HepG2 (cell line): ENCODE data around the gene HNRNPUL2. TPM values are rescaled to one million over a fixed set of nuclear protein-coding genes. Genes with fewer than 3 reads are reported as not detected.

ENCODE experiments used
- AGO1 ChIP-seq: fragments of 200-400 bp; formaldehyde crosslinking; IDR thresholded peaks from 2 replicates; pipeline ENCODE4 v1.6.1; 2017; ENCODE audit warnings: mild to moderate bottlenecking, low read depth, low read length, moderate library complexity; ENCODE audit not compliant: poor library complexity, severe bottlenecking
- ARID3A ChIP-seq: IDR thresholded peaks from 2 replicates; pipeline ENCODE4 v1.6.1; 2012; ENCODE audit warnings: low read depth, low read length, improper control_type of control experiment
- ATF2 ChIP-seq: sonication (generic); formaldehyde crosslinking; IDR thresholded peaks from 2 replicates; pipeline ENCODE4 v1.4.0; 2020; ENCODE audit warnings: missing genetic modification reagents
- EED ChIP-seq: sonication (generic); formaldehyde crosslinking; IDR thresholded peaks from 2 replicates; pipeline ENCODE4 v1.5.0; 2020; ENCODE audit warnings: mild to moderate bottlenecking, missing genetic modification reagents
- GATAD2A ChIP-seq: IDR thresholded peaks from 2 replicates; pipeline ENCODE4 v1.6.1; 2016
- HNRNPLL ChIP-seq: fragments of 200-400 bp; formaldehyde crosslinking; IDR thresholded peaks from 2 replicates; pipeline ENCODE4 v1.6.1; 2017; ENCODE audit warnings: mild to moderate bottlenecking, low read depth, low read length; ENCODE audit not compliant: poor library complexity, severe bottlenecking
- ISX ChIP-seq: sonication (generic); formaldehyde crosslinking; conservative IDR thresholded peaks from 2 replicates; pipeline ENCODE4 v1.5.0; 2020; ENCODE audit warnings: missing genetic modification reagents
- NFYC ChIP-seq: IDR thresholded peaks from 2 replicates; pipeline ENCODE4 v1.6.1; 2016; ENCODE audit warnings: missing genetic modification reagents, missing compliant biosample characterization
- NRL ChIP-seq: sonication (generic); formaldehyde crosslinking; IDR thresholded peaks from 2 replicates; pipeline ENCODE4 v1.5.0; 2020; ENCODE audit warnings: missing genetic modification reagents, mild to moderate bottlenecking, moderate library complexity, borderline replicate concordance
- REPIN1 ChIP-seq: sonication (generic); formaldehyde crosslinking; IDR thresholded peaks from 2 replicates; pipeline ENCODE4 v1.8.0; 2022; ENCODE audit warnings: missing genetic modification reagents, low read depth, mild to moderate bottlenecking, borderline replicate concordance
- RNF2 ChIP-seq: fragments of 450-650 bp; conservative IDR thresholded peaks from 2 replicates; pipeline ENCODE4 v1.6.1; 2016; ENCODE audit warnings: low read depth
- TIGD3 ChIP-seq: sonication (generic); formaldehyde crosslinking; IDR thresholded peaks from 2 replicates; pipeline ENCODE4 v1.5.1; 2020; ENCODE audit warnings: mild to moderate bottlenecking, missing genetic modification reagents, borderline replicate concordance
- ZBTB33 ChIP-seq: sonication (generic); formaldehyde crosslinking; IDR thresholded peaks from 2 replicates; pipeline ENCODE4 v1.4.0; 2020; ENCODE audit warnings: missing genetic modification reagents
- ZBTB43 ChIP-seq: sonication (generic); formaldehyde crosslinking; conservative IDR thresholded peaks from 2 replicates; pipeline ENCODE4 v1.4.0; 2020; ENCODE audit warnings: missing genetic modification reagents
- ZC3H4 ChIP-seq: sonication (generic); formaldehyde crosslinking; IDR thresholded peaks from 2 replicates; pipeline ENCODE4 v1.4.0; 2020; ENCODE audit warnings: missing genetic modification reagents, borderline replicate concordance
- ZNF160 ChIP-seq: sonication (generic); formaldehyde crosslinking; IDR thresholded peaks from 2 replicates; pipeline ENCODE4 v1.8.0; 2022; ENCODE audit warnings: mild to moderate bottlenecking, inconsistent platforms, missing genetic modification reagents
- ZNF484 ChIP-seq: sonication (generic); formaldehyde crosslinking; IDR thresholded peaks from 2 replicates; pipeline ENCODE4 v1.5.1; 2020; ENCODE audit warnings: mild to moderate bottlenecking, low read depth, missing genetic modification reagents, borderline replicate concordance
- ZNF770 ChIP-seq: sonication (generic); formaldehyde crosslinking; IDR thresholded peaks from 2 replicates; pipeline ENCODE4 v1.5.0; 2020; ENCODE audit warnings: mild to moderate bottlenecking, missing genetic modification reagents
- ZZZ3 ChIP-seq: sonication (generic); formaldehyde crosslinking; IDR thresholded peaks from 2 replicates; pipeline ENCODE4 v1.4.0; 2020; ENCODE audit warnings: missing genetic modification reagents, mild to moderate bottlenecking, borderline replicate concordance
- polyA plus RNA-seq, 8 experiments: library from polyadenylated mRNA; depleted of rRNA in 3 of 8; stranded (reverse) in 7 of 8; unstranded in 1 of 8; fragments of >200 nt; fragmentation: Illumina TruSeq in 4 of 8; extraction: Trizol in 4 of 8; gene quantifications; 2 replicates each; pipeline versions ENCODE4 v1.2.1 to v1.2.3, GENCODE V29; 2011 to 2016; ENCODE audit warnings: low read depth in 4 of 8, missing spikeins in 1 of 8, mixed read lengths in 1 of 8; ENCODE audit not compliant: insufficient read depth in 1 of 8
- total RNA-seq, 5 experiments: library from RNA; depleted of rRNA; stranded (reverse); fragments of >200 nt; fragmentation: Illumina TruSeq; extraction: Trizol; gene quantifications; 2 replicates each; pipeline ENCODE4 v1.2.3, GENCODE V29; 2016; ENCODE audit warnings: low read depth in 1 of 5

The HNRNPUL2 gene
- total and polyA plus RNA-seq, 2 of the 13 experiments (the other 11 are each of a cell fraction or from before 2014, with no cell fraction given), result 8.4 to 9.6 TPM

GRCh38 chr11:62726156-62726914 lies 922 bp downstream of the HNRNPUL2 start (continued):
- no peak for TF ChIP-seq REPIN1 (CRISPR knock-in tag)
- TF ChIP-seq ATF2 (CRISPR knock-in tag), result no peak
- no peak for TF ChIP-seq NFYC (CRISPR knock-in tag)
- no peak for TF ChIP-seq ZBTB43
- TF ChIP-seq ISX (CRISPR knock-in tag), result no peak
- TF ChIP-seq ZBTB33 (CRISPR knock-in tag), result no peak
- no peak for TF ChIP-seq RNF2
- no peak; the same call in 1 of the 2 replicates for TF ChIP-seq TIGD3 (CRISPR knock-in tag)
- TF ChIP-seq ARID3A, result no peak
- TF ChIP-seq EED, result no peak
- no peak for TF ChIP-seq ZNF160 (CRISPR knock-in tag)
- TF ChIP-seq NRL (CRISPR knock-in tag), result no peak
- no peak for TF ChIP-seq HNRNPLL
- TF ChIP-seq ZZZ3, result no peak
- TF ChIP-seq ZNF484 (CRISPR knock-in tag), result no peak
- no peak for TF ChIP-seq AGO1
- TF ChIP-seq ZNF770 (CRISPR knock-in tag), result 0 out of 2 replicates have a peak, but pooled peaks have one; percentile 1
- no peak for TF ChIP-seq ZC3H4
- TF ChIP-seq GATAD2A (CRISPR knock-in tag), result no peak
